Mesodermal cell (in vitro differentiated cells): Measurements from ENCODE around the gene PLXND1.
A peak's percentile ranks its signal among the peaks of the same experiment; 100 is the strongest.

Experiments
- H3K27ac ChIP-seq: 2 replicates; pipeline ENCODE4 v1.7.0; 2013; ENCODE audit warnings: mild to moderate bottlenecking, low read depth, low read length, moderate library complexity; ENCODE audit not compliant: severe bottlenecking
- H3K36me3 ChIP-seq: 2 replicates; pipeline ENCODE4 v1.7.1; 2013; ENCODE audit warnings: mild to moderate bottlenecking, low read length, moderate library complexity; ENCODE audit not compliant: control insufficient read depth, insufficient read depth
- H3K4me1 ChIP-seq: one replicate; pipeline ENCODE4 v1.7.1; 2013; ENCODE audit warnings: mild to moderate bottlenecking, low read length; ENCODE audit not compliant: insufficient read depth, control insufficient read depth, poor library complexity, severe bottlenecking
- H3K4me3 ChIP-seq: 2 replicates; pipeline ENCODE4 v1.7.0; 2013; ENCODE audit warnings: low read length, control low read depth, mild to moderate bottlenecking; ENCODE audit not compliant: insufficient read depth, poor library complexity, severe bottlenecking; ENCODE audit errors: extremely low read depth
- H3K9me3 ChIP-seq: 2 replicates; pipeline ENCODE4 v1.7.1; 2013; ENCODE audit warnings: mild to moderate bottlenecking, low read length, moderate library complexity; ENCODE audit not compliant: control insufficient read depth
- WGBS, 2 experiments: methylation state at CpG; one replicate each; pipeline ENCODE4 v1.1.5; 2013; ENCODE audit warnings: missing lambda C conversion rate in 2 of 2; ENCODE audit not compliant: insufficient coverage in 2 of 2; 5-methylcytosine and 5-hydroxymethylcytosine counted together

PLXND1 gene

GRCh38 chr3:129619726-129620162, 13.3 kb upstream of the PLXND1 start:
- Histone ChIP-seq H3K4me1 (peaks cover 57% of the 10 kb centered on the region), H3K36me3 (no peaks in the 10 kb centered on the region), H3K27ac (peak overlapping the region; percentile 36), H3K4me3 (no peak overlapping the region), H3K9me3 (no peaks in the 10 kb centered on the region)
- WGBS, 2 experiments, result 92 to 100% methylated on average over 4 to 5 of the region's 6 CpGs

GRCh38 chr3:129618901-129619671, 12.6 kb upstream of the PLXND1 start:
- H3K4me3 ChIP-seq, result no peak overlapping the region
- H3K27ac ChIP-seq, result peak overlapping the region; percentile 36
- no peaks in the 10 kb centered on the region for H3K36me3 ChIP-seq
- peaks cover 51% of the 10 kb centered on the region for H3K4me1 ChIP-seq
- WGBS, 2 experiments, result 89% methylated on average over 20 to 23 of the region's 23 CpGs
- H3K9me3 ChIP-seq, result no peaks in the 10 kb centered on the region

- H3K4me3 ChIP-seq, result no peak overlapping the region
- H3K4me1 ChIP-seq, result peaks cover 47% of the 10 kb centered on the region
- H3K36me3 ChIP-seq, result no peaks in the 10 kb centered on the region
- 87 to 90% methylated on average over 9 to 15 of the region's 15 CpGs for WGBS, 2 experiments
- H3K27ac ChIP-seq, result no peak overlapping the region
- no peaks in the 10 kb centered on the region for H3K9me3 ChIP-seq
Observed at GRCh38 chr3:129618186-129618820, 11.8 kb upstream of the PLXND1 start.

- H3K4me3 ChIP-seq, result no peak overlapping the region
- no peak overlapping the region for H3K27ac ChIP-seq
- 92 to 95% methylated on average over 9 to 11 of the region's 12 CpGs for WGBS, 2 experiments
- H3K9me3 ChIP-seq, result no peaks in the 10 kb centered on the region
- no peaks in the 10 kb centered on the region for H3K36me3 ChIP-seq
- peaks cover 41% of the 10 kb centered on the region for H3K4me1 ChIP-seq
Observed at GRCh38 chr3:129617381-129618185, 11.1 kb upstream of the PLXND1 start.

- Histone ChIP-seq H3K4me3 (no peak overlapping the region), H3K9me3 (no peaks in the 10 kb centered on the region), H3K4me1 (peaks cover 35% of the 10 kb centered on the region), H3K36me3 (no peaks in the 10 kb centered on the region), H3K27ac (no peak overlapping the region)
- 88 to 96% methylated on average over 5 of the region's 5 CpGs for WGBS, 2 experiments
Observed at GRCh38 chr3:129616713-129617112, 10.2 kb upstream of the PLXND1 start.

GRCh38 chr3:129616291-129616690, 9.8 kb upstream of the PLXND1 start:
- H3K4me3 ChIP-seq, result no peak overlapping the region
- H3K27ac ChIP-seq, result no peak overlapping the region
- WGBS, 2 experiments, result 81 to 83% methylated on average over 8 of the region's 8 CpGs
- no peaks in the 10 kb centered on the region for H3K36me3 ChIP-seq
- no peaks in the 10 kb centered on the region for H3K9me3 ChIP-seq
- peaks cover 39% of the 10 kb centered on the region for H3K4me1 ChIP-seq

GRCh38 chr3:129615751-129616281, 9.3 kb upstream of the PLXND1 start:
- Histone ChIP-seq H3K27ac (no peak overlapping the region), H3K36me3 (no peaks in the 10 kb centered on the region), H3K4me1 (peaks cover 39% of the 10 kb centered on the region), H3K4me3 (no peak overlapping the region), H3K9me3 (no peaks in the 10 kb centered on the region)
- WGBS, 2 experiments, result 86 to 87% methylated on average over 5 to 7 of the region's 8 CpGs

GRCh38 chr3:129614927-129615363, 8.5 kb upstream of the PLXND1 start:
- Histone ChIP-seq H3K27ac (no peak overlapping the region), H3K9me3 (no peaks in the 10 kb centered on the region), H3K4me1 (peaks cover 41% of the 10 kb centered on the region), H3K4me3 (no peak overlapping the region), H3K36me3 (no peaks in the 10 kb centered on the region)
- 80 to 100% methylated on average over 2 to 5 of the region's 5 CpGs for WGBS, 2 experiments

GRCh38 chr3:129614435-129614834, 8.0 kb upstream of the PLXND1 start:
- H3K4me1 ChIP-seq, result peaks cover 41% of the 10 kb centered on the region
- 93 to 98% methylated on average over 4 to 8 of the region's 9 CpGs for WGBS, 2 experiments
- H3K9me3 ChIP-seq, result no peaks in the 10 kb centered on the region
- no peak overlapping the region for H3K4me3 ChIP-seq
- H3K36me3 ChIP-seq, result no peaks in the 10 kb centered on the region
- H3K27ac ChIP-seq, result no peak overlapping the region

- Histone ChIP-seq H3K4me1 (peaks cover 31% of the 10 kb centered on the region), H3K4me3 (no peak overlapping the region), H3K36me3 (no peaks in the 10 kb centered on the region), H3K9me3 (no peaks in the 10 kb centered on the region), H3K27ac (no peak overlapping the region)
- 78 to 85% methylated on average over 1 to 2 of the region's 3 CpGs for WGBS, 2 experiments
Observed at GRCh38 chr3:129613367-129613740, 6.9 kb upstream of the PLXND1 start.
